GM19468 (cell line): ENCODE results near the gene LAMA5.

ENCODE experiments used
- ATAC-seq: cut with Tn5 transposase; IDR thresholded peaks from one replicate; pipeline ENCODE4 v1.9.1; 2021; ENCODE audit warnings: mild to moderate bottlenecking, moderate library complexity, moderate number of reproducible peaks; ENCODE audit not compliant: unreplicated experiment; ENCODE audit errors: extremely low read depth

Gene LAMA5

DNA sequence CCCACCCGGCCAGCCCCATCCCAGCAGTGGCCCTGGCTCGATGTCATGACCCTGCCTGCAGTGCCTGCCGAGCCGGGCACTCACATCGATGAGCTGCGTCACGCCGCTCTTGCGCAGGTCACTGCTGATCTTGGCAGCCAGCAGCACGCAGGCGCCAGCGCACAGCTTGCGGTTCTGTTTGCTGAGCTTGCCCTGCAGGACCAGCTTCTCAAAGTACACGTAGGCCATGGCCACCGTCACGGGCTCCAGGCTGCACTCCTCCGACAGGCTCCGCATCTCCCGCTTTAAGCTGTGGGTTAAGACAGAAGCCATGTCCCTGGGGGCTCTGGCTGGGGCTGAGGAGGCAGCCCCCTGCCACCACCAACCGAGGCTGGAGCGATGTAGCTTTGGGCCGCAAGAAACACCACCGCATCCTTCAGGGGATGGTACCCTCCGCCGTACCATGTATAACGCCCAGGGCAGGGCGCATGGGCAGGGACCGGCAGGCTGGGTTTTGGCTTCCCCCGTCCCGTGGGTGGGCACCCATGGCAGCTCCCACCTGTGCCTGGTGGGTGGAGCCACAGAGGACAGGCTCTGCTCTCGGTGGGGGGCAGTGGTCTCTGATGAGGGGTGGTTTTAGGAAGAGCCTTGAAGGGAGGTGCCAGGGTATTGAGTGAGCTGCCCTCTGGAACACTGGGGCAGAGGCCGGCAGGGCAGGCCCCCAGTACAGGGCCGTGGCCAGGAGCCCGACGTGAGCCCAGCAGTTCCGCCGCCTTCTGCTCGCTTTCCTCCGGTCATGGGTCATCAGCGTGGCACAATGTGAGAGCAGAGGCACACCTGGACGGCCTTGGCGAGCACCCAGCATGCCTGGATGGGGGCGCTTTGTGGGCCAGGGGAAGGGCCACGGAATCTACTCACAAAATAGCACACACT, 24.3 kb upstream of the LAMA5 start:
- no peak for ATAC-seq

DNA sequence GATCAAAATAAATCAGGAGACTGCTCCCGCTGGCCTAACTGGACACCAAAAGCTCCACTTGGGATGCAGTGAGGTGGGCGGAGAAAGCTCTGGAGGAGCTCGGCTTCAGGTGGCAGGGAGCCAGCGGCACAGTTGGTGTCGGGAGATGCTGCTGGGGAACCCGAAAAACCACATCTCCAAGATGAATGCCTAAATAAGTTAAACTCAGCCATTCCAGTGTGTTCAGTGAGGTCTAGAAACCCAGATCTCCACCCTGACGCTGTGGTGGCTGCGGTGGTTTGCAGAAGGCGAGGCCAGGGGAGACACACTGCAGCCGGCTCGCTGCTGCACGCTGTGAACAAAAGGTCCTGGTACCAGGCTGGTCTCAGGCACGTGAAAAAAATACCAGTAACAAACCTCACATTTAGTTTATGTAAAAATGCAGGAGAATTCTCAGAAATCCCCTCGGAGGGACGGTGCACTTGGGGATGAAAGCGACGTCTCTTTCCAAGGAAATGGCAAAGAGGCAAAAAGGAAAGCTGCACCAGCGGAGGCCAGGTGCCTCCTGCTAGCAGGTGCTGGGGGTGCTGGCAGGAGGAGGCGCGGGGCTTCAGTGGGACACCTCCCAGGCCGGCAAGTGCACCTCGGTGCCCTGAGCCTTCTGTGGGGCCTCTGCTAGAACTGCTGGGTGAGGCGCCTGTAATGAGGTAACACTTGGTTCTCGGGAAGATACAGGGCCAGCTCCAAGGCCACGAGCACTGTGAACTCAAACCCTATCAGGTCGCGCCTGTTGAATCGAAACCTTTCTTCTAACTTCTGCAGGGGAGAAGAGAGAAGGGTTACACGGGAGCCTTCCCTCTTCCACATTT, 23.4 kb upstream of the LAMA5 start:
- ATAC-seq: no peak

DNA sequence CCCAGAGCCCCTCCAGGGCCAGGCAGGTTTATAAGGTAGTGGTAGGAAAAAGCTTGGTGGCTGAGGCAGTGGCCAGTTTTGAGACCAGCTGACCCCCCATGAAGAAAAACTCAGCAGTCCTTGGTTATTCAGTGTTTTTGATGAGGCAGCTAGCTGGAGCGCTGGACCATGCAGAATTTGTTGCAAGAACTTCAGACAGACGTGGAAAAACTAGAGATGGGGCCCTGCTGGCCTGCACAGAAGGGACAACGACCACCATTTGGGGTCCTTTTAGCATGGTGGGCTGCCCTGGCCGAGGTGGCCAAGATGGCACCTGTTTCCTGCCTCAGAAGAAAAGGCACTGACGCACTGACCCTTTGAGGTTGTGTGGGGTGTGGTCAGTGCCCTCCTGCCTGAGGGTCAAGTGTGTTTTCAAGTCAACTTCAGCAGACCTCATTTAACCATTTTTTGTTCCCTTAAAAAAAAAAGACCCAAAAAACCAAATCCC, 22.5 kb upstream of the LAMA5 start:
- no peak for ATAC-seq

DNA sequence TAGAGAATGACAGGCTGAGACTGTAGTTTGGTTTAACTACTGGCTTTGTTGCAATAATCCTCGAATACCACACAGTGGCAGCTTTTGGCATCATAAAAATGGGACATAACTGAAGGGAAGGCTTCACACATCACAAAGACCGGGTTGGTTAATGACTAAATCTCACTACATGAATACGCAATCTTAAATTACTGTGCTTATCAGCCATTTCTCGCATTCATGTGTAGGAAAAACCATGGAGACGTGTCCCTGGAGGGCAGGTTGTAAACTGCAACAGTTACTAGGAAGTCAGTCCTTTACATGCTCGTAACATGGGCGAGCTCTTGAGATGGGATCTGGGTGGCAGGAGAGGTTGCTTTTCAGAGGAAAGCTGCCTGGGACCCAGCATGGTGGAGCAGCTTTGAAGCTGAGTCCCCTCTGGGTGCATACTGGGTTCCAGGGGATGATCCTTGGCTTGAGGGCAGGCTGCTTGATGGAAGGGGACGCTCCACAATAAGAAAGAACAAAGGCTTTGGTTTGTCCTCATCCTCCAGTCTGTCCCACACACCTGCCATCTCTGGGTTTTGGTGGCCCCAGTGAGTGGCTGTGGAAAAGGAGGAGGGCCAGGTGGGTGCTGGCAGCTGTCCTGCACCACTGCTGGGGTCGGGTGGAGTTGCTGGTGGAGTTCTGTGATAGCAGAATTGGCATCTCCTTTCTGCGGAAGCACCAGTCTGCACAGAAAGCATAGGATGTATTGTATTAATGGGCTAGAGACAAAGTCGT, 21.9 kb upstream of the LAMA5 start:
- ATAC-seq: no peak

DNA sequence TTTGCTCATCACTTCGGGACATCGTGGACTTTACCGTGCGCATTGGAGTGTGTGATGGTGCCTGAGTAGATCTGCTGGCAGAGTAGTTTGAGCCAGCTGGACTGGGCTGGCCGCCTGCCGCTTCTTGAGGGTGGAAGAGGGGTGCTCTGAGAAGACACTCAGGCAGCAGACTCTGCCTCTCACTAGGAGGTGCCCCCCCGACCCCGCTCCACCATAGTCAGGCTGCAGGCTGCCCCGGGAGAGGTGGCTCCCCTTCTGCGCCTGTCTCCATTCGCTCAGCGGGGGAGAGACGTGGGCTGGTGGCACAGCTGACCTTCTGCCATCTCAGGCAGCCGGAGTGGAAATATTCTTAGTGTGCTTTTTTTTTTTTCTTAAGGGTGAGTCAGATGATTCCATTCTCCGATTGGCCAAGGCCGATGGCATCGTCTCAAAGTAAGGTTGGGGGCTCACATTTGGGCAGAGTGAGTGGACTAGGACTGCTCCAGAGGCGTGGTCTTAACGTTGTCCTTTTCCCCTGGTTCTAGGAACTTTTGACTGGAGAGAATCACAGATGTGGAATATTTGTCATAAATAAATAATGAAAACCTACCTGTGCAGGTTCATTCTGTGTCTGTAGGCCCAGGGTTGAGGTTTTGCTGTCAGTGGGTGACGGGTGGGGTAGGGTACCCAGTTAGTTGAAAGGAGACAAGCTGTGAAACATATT, 21.0 kb upstream of the LAMA5 start:
- ATAC-seq: no peak

DNA sequence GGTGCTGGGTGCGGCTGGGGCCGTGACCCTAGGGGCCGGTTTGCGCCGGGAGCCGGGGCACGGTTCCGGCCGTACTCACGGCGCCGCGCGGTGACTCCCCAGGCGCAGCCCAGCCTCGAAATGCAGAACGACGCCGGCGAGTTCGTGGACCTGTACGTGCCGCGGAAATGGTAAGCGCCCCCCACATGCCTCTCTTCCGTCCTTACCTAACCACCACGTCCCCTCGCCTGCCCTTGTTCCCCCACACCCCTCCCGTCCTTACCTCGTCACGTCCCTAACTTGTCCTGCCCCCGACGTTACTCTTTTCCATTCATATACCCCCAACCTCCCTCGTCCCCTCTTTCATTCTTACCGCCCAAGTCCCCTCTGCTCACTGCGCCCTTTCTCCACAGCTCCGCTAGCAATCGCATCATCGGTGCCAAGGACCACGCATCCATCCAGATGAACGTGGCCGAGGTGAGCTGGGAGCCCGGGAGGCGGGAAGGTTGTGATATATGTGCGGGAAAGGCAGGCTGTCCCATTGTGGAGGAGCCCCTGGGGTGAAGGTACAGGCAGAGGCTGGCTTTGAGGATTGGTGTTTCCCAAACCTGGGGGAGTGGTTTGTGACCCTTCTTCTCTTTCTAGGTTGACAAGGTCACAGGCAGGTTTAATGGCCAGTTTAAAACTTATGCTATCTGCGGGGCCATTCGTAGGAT, 20.3 kb upstream of the LAMA5 start:
- no peak for ATAC-seq

DNA sequence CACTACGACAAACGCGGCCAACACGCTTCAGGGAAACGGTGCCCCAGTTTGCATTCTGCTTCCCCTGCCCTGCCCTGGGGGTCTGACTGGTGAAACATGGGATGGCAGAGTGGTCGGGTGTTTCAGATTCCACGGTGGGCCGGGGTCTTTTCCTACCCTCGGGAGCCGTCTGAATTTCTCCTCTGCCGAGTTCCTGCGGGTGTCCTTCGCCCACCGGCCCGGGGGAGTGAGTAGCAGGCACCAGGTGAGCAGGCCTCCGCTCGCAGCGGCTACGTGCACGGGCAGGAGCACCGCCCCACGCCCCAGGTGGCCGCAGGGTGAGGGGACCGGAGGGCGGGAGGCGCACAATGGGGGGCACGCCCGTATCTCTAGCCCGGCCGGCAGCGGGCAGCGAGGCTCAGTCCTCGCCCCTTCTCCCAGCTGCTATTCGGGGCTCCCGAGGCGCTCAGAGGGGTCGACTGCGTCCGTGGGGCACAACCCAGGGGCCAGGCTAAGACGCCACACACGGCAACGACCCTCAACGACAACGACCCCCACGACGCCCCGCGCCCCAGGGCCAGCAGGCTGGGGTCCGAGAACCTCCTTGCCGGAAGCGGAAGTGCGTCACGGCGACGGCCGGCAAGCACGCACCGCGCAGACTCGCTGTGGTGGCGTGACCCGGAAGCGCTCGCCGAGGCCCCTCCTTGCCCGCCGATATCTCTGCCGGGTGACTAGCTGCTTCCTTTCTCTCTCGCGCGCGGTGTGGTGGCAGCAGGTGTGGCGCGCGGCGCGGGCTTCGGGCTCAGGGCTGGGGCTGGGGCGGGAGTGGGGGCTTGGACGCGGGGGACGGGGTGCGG, 19.5 kb upstream of the LAMA5 start, which contains the start of gene RPS21:
TSS of gene RPS21 (plus strand) at position 721 of the 836 bp plus-strand sequence. CDS start 236 bp downstream, outside the sequence.
- ATAC-seq: peak; percentile 64

DNA sequence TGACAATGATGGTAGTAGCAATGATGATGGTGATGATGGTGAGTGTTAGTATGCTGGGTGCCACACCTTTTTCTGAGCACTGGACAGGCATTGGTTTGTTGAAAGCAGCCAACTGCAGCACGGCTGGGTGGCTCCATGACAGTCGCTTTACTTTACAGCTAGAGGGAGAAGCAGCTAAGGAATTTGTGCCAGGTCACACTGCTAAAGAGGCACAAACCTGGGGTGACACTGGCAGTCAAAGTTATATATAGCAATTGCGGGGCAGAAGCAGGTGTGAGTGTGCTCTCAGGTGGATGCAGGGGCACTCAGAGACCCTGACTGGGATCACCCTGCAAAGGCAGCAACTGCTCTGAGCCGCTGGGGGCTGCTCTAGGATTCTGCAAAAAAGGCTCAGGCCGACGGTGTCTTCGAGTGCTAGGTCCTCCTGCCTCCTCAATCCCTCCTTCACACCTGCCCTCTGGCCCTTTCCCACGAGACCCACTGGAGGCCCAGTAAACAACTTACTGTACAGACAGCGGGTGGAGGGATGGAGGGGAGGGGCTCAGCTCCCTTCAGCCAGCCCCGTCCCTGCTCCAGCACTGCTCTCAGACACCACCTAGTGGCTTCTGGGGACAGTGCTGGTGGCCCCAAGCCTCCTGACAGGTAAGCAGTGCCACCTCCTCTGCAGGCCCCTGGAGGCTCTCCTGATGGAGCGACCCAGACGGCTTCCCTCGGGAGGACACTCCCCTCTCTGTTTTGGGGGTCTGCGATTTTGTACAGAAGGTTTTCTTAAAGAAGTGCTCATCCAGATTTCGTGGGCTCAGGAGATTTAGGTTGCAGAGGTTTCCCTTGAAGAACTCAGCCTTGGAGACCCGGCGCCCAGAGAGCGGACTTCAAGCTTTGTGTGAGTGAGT, 15.4 kb upstream of the LAMA5 start:
- ATAC-seq: no peak

DNA sequence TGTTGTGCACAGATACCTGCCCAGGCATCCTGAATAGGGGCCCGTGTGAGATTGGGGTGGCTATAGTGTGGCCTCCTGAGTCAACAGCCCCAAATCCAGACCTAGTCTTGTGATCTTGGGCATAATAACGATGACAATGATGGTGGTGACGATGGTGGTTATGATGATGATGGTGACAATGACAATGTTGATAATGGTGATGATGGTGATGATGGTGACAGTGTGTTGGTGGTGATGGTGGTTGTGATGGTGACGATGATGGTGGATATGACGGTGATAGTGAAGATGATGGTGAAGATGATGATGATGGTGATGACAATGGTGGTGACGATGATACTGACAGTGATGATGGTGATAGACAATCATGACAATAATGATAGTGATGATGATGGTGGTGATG, 14.7 kb upstream of the LAMA5 start:
- no peak for ATAC-seq

DNA sequence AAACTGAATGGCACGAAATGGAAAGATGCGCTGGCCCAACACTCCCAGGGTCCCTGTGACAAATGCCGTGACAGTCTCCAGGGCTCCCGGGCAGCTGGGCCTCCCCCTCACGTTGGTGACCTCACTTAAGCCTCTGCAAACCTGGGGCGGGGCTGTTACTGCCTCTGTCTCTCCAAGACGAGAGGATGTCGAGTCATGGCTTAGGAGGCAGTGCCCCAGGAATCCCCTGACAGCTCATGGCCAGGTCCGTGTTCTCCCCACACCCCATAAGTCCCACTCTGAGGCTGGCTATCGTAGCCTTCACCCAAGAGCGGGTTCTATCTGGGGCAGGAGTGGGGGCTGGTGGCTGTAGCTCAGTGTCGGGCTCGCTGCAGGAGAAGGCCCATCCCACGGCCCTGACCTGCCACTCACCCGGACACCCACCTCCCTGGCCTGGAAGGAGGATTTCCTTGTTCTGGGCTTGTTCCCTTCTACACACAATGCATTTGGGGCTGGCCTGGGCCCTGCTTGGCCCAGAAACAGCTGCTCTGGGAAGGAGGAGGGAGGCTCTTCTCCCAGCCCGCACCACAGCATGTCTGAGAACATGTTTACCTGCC, 14.2 kb upstream of the LAMA5 start:
- ATAC-seq: no peak

DNA sequence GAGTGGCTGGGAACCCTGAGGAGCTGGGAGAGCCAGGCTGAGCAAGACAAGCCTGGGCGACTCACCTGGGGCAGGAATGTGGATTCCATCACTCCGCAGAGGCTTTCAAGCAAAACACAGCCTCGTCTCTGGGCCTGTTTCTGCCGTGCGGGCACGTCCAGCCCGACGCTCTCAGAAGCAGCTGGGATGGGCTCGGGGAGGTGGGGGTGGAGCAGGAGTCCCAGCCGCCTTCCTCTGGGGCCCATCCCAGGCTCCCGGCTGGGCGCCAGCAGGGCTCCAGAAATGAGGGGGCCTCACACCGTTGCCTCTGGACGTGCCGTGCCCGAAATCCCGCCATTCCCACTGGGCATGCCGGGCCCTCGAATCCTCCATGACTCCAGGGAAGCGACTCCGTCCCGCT, 11.1 kb upstream of the LAMA5 start:
- no peak for ATAC-seq

DNA sequence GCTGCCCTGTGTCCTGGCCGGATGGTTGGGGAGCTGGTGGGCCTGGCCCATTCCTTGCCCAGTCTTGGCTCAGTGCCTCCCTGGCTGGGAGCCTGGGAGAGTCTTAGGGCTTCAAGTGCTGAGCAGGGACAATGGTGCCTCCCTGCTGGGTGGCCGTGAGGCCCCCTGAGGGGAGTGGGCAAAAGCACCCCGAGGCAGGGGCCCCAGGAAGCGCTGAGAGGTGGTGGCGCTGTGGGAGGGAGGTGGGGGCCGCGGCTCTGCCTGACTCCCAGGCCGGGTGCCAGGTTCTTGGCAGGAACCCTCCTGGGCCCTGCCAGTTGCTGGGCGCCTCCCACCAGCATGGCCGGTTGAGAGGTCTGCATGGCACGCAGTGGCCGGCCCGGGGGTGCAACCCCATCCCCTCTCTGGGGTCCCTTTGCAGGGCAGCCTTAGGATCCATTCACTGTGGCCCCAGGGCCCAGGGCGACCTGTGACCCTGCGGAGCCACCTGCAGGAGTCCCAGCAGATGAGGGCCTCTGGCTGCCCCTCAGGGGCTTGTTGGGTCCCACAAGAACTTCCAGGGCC, 10.6 kb upstream of the LAMA5 start:
- ATAC-seq: no peak

DNA sequence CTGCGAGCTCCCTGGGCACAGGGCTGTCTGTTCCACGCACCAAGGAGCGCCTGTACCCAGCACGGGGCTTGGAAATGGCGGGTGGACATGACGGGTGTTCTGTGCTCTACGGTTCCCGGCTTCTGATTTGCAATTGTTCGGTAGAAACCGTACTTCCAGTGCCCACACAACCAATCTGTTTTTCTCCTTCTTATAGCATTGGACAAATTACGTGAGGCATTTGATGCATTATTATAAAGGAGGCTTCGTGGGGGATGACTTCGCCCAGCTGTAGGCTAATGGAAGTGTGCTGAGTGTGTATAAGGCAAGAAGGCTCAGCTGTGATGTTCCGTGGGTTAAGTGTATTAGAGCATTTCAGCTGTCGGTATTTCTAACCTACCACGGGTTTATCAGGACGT, 10.0 kb upstream of the LAMA5 start:
- no peak for ATAC-seq

DNA sequence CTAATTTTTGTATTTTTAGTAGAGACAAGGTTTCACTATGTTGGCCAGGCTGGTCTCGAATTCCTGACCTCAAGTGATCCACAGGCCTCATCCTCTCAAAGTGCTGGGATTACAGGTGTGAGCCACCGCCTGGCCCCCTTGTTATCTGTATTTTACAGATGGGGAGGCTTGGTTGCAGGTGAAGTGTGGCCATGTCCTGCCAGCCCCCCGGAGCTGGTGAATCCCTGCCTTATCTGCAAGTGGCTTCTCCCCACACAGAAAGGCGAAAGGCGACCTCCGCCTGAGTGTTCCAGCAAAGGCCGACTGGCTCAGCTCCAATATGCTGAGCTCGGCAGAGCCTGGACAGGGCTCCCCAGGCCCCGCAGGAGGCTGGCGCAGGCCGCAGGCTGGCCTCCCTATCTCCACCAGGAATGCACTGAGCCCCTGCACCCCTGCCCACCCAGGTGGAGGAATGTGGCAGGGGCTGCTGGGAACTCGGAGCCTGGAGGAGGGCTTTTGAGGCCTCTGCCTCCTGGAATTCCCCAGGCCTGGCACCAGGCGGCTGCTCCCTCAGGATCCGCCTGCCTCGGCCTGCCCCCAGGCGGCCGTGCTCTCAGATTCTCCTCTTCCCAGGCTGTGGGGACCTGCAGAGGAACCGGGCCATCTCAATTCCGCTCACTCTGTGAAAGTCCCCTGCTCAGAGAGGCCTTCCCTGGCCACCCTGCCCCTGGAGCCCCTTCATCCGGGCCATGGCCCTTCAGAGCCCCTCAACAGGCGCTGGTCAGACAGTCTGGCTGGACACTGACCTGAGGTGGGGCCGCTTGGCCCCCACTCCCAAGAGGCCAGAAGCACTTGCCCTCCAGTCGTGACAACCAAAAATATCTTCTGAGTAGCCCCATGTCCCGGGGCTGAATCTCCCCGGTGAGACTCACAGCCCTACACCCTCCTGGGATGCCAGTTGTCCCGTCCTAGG, 9.3 kb upstream of the LAMA5 start:
- no peak for ATAC-seq

DNA sequence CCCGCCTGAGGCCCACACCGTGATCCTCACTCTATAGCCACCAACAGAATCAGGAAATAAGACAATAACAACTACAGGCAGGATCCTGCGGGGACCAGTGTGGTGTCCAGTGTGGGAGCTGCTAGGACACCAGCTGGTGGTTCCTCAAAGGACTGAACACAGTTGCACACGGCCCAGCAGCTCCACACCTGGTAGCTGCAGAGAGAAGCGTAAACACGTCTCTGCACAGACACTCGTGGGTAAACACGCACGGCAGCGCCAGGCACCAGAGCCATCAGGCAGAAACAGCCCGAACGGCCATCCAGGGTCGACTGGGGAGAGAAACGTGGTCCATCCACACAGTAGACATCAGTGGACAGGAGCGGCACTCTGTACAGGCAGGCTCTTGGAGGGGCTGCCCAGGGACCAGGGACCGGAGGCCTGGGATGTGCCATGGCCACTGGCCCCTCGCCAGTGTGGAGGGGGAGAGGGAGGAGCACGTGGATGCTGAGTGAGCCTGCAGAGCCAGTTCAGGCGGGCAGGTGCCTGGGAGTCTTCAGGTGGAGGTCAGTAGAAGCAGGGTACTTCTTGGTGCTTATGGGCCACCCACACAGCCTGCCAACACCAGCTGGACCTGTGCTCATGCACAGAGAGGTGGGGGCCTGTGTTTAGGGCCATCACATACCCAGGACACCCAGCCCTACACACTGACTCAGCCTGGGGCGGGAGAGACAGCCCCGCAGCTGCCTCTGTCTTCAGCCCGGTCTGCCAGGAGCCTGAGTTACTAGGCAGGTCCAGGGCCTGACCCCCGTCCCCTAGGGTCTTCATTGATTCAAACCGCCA, 7.4 kb upstream of the LAMA5 start:
- ATAC-seq: no peak
